ENCODE data around the gene ACTRT2.

Gene ACTRT2

DNA sequence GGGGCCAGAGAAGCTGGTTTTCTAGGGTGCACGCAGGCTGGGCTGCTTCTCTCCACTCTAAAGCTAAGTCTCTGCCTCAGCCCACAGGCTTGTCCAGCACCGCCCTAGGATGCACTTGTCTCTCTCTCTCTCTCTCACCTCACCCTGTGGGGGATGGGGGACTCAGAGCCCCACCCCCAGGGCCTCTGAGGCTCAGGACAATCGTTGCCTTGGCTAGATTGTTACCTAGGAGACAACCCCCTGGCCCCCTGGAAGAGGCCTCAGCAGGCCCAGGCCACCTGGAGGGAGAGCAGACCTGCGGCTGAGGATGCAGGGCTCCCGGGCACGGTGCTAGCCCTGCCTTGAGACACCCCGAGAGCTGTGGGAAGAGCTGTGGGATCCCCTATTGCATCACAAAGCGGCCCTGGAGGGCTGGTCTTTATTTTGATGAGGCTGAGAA lies at the start of gene ACTRT2:
Gene ACTRT2 (plus strand): TSS at position 235 of the 439 bp plus-strand sequence. CDS start 220 bp downstream, outside the sequence.
- DNase-seq, result no peak

DNA sequence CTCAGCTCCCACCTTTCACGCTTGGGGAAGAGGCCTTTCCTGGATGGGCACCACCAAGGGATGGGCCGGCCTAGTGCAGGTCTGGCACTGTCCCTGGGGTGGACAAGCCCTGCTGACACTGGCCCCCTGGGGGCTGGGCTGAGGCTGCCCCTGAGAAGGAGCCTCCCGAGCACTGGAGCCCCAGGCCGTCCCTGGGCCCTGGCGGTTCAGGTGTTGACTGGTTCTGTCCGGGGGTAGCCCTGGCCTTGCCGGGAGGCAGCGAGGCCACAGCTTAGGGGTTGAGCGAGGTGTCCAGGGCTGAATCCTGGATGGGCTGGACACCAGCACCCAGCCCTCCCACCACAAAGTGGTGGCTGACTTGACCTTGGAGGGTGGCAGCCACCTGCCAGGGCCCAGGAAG lies 49.7 kb upstream of the ACTRT2 start:
- no peak for DNase-seq

DNA sequence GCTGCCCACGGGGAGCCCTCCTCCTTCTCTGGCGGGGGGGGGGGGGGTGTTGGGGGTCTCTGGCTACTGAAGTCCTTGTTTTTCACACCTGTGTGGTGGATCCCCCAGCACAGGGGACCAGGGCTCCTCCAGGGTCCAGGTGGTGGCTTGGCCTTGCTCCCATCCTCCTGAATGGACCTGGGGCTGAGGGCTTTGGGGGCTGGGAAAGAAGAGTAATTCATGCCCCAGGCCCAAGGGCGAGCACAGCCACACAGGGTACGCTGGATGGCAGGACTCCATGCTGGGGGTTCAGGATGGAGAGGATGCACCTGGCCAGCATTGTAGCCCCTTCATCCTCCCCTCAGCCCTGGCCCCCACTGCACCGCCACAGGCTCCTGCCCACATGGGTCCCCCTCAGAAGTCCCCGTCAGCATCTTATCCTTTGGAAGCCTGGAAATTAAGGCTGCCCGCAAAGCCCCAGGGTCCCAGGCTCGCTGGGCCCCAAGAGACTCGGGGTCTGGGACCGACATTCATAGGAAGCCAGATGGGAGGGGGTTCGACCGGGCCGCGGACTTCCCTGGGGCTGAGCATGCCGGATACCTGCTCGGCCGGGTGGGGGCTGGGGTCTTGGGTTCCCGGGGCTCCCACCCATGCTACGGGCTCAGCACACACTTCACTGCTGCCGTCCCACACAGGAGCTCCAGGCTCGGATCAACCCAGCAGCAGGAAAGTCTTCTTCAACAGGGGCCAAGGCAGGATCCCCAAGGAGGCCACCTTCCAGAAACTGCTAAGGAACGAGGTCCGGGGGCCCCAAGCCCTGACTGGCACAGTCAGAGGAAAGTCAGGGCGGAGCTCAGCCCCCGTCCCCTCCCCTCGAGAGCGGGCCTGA lies 49.0 kb upstream of the ACTRT2 start:
- no peak for DNase-seq

DNA sequence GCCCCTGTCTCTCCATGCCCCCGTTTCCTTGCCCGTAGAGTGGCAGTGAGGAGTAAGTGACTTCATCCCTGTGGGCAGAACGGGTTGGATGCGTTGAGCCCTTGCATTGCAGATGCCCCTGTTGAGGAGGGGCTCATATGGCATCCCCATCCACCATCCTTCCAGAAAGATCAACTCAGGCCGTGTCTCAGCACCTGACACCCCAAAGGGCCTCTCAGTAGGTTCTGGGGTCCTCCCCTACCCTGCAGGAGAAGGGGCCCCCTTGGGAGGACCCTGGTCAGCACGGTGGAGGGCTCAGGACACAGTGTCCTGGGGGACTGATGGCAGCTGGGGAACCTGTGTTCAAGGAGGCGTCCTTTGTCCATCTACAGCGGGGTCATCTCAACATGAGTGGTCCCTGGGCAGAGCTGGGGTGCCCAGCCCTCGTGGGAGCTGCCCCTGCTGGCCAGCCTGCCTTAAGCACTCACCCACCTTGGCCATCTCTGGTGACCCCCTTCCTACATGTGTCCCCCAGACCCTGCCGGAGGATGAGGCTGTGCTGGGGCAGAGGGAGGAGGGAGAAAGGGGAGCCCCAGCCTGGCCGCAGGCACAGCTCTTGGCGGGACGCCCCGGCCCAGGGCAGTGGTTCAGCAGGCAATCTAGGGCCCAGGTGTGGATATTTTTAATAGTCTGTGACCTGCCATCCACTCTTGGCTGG lies 48.2 kb upstream of the ACTRT2 start:
- DNase-seq, result no peak

DNA sequence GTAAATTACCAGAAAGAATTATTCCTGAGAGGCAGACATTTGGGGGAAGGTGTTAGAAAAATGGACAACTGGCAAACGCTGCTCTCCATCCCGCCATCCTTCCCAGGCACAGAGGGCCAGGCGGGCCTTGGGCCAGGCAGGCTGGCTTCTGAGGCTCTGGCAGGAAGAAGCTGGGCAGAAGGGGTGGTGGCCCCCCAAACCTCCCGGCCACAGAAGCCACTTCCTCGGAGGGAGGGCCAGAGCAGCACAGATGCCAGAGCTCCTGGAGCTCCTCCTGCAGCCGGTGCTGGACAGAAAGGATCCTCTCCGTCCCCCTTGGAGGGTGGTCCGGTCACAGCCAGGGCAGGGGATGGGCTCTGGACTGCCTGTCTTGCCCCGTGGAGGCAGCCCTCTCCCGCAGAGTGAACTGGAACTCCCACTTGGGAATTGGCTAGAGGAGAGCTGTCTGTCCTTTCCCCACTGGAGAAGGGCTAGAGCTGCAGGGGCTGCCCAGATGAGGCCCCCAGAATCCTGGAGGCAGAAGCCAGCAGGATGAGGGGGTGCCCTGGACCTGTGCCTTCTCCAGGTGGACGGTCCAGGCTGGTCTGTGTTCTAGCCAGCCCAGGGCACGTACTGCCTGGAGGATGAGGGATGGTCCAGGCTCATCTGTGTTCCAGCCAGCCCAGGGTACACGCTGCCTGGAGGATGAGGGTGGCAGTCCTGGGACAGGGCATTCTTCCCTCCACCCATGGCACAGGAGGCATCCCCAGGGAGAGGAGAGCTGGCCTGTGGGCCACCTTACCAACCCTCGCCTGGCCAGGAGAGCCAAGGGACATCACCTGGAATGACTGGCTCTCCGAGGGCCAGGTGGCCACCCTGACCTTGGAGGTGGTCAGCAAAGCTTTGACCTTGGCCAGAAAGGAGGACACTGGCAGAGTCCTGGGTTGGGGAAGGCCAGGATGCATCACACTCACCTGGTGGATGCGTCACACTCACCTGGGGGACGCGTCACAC lies 47.4 kb upstream of the ACTRT2 start:
- DNase-seq, result no peak

DNA sequence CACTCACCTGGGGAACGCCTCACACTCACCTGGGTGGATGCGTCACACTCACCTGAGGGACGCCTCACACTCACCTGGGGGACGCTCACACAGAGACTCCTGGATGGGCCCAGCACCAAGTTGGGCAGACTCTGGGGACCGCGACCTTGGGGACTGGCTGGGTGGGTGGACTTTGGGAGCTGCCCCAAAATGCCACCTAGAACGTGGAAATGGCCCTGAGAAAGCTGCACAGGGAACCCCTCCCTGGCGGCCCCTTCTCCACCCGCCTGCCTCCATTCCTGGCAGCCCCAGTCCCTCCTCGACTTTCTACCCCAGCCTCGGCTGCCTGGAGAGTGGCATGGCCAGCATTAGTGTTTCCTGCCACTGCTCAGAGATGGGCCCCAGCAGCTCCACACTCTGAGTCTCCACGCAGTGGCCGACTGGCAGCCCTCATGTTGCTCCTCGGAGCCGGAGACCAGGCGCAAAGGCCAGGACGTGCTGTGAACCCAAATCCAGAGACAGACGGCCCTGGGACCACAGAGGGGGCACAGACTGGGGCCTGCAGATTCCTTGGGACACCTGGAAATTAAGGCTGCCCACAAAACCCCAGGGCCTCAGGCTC lies 46.5 kb upstream of the ACTRT2 start:
- DNase-seq, result no peak

DNA sequence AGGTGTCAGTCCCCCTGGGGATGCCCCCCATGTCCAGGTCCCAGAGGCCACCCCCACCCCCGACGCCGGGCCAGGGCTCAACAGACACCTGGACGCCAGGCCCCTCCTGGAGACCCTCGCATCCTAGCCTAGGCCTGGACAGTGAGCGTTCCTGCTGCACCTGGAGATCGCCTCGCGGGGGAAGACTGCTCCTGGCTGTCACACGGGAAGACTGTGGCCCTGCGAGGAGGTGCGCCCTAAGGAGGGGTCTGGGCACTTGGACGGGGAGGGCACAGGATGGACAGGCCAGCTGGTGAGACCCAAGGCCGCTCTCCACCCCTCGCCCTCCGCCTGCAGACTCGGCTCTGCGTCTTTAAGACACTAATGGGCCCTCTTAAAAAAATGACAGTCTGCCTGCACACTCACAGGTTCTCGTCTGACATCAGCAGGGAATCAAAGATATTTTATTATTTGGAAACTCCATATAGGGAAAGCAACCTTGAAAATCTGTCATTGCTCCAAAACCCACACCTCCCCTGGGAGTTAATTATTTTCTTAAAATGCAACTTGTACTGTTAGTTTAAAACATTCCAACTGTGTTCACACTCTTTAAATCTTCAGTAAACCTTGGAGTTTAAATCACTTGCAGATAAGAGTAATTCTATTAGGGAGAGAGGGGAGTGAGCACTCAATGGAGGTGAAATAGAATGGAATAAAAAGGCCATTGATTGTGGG lies 45.6 kb upstream of the ACTRT2 start:
- DNase-seq, result no peak

DNA sequence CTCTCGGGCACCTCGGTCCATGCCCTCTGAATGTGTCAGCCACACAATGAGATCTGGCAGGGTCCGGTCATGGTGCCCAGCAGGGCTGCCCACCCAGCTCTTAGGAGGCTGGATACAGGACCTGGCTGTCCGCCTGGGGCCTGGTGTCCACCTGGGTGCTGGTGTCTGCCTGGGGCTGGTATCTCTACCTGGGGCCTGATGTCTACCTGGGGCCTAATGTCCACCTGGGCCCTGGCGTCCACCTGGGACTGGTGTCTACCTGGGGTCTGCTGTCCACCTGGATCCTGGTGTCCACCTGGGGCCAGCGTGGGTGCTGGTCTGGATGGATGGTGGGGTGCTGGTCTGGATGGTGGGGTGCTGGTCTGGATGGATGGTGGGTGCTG lies 45.1 kb upstream of the ACTRT2 start:
- no peak for DNase-seq

DNA sequence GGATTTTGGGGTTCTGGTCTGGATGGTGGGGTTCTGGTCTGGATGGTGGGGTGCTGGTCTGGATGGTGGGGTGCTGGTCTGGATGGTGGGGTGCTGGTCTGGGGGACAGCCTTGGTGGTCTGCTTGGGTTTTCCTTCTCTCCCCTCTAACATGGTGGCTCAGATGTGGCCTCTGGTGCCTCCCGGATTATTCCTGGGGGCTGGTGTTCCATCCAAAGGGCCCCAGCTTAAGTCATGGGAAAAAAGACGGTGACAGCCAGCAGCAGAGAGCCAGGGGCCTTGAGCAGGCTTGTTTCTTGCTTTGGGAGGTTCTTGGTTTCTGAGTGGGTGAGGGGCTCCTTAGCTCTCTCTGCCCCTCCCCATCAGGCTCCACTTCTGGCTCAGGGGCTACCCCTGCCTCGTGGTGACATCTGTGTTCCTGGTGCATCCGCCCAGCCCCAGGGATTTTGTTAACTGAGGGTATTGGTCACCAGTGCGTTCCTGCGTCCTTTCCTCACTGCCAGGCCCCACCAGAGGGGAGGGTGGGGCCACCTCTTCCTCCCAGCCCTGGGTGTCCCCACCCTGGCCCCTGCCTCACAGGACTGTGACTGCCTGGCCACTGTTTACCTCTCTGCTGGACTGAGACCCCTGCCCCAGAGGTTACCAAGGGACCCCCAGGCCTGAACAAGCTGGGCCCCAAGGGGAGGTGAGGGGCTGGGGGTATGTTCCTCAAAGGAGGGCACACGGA lies 43.2 kb upstream of the ACTRT2 start:
- no peak for DNase-seq

DNA sequence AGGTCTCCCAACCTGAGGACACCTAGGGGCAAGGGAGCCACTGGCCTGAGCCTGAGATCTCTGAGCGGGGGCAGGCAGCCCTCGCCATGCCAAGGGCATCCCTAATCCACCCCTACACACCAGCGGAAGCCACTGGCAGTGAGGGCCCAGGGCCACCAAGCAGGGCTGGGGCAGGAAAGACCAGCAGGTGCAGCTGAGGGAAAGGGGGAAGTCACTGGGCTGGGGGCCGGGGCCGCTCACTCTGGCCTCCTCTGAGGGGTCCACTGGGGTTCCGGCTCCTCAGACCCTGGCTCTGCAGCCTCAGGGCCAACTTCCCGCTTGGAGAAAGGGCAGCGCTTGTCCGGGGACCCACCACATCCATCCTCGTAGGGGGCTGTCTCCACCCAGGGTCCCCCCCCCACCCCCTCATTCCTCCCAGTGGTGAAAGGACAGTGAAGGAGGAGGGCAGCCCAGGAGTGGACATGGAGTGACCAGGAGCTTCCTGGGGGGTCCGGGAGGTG lies 42.5 kb upstream of the ACTRT2 start:
- DNase-seq, result no peak

DNA sequence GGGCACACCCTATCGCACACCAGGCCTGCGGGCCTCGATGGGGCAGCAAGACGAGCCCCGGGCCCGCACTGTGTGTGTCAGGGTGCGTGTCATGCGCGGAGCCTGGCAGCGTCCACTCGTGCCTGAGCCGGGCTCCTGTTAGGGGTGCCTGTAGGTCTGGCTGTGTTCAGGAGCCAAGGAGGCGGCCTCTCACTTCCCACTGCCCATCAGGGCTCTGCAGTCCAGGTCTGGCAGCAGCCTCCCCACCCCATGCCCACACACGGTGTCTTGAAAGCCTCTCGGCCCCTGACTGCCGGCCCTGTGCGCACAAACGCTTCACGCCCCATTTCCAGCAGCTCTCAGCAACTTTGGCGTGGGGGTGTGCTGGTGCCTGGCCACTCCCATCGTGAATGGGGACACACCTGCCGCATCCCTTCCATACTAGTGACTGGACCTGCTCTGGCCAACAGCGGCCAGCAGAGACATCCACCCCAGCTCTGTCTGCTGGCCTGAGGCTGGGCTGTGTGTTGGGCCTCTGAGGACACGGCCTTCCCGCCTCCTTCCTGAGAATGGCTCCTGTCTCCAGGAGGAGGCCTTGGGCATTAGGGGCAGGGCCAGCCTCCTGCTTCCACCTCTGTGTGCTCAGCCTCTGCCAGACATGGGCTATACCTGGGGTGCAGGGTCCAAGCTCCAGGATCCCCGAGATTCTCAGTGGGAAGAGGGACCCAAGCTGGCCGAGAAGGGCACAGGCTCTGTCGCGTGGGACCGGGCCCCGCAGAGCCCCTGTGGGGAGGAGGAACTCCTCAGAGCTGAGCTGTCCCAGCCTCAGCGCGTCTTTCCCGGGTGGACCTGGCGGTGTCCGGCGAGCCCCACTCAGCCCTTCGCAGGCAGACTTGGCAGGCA lies 41.8 kb upstream of the ACTRT2 start:
- no peak for DNase-seq

DNA sequence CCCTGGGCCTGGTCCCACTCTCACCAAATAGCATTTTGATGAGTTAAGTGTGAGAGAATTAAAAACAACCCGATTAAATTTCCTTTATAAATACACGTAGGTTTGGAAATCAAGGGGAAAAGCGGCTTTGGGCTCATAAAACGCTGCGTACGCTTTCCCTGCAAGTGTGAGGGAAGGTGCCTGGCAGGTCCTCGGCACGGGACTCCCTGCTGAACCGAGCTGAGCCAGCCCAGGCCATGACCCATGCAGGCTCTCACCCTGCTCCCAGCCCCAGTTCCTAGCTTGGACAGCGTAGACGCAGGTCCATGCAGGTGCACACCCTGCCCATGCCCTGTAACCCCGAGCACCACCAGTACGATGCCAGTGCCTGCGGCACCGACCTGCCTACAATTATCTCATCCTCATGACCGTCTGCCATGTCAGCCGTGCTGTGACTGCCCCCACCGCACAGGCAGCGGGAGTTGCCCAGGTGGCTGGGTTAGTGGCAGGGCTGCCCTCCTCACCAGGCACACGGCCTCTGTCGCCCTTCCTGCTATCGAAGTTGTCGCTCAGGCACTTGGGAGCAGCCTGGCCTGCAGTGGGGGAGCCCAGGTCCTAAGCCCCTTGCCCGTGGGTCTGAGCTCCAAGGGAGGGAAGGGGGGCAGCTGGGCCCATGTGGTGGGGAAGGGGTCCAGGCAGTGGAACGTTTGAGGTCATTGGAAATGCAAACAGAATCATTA lies 41.0 kb upstream of the ACTRT2 start:
- no peak for DNase-seq

DNA sequence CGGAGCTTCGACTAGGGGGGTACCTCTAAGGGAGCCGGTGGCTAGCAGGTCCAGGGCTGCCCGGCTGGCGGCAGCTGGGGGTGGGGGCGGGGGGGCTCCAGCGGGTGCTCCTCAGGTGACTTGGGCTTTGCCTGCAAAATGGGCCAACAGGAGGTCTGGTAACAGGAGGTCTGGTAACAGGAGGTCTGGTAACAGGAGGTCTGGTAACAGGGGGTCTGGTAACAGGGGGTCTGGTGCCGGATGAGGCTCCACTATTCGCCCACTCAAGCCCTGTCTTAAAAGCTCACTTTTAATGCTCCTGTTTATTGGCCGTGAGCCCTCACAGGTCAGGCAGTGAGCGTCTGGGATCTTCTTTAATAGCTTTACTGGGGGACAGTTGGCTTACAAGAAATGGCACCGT lies 40.4 kb upstream of the ACTRT2 start:
- no peak for DNase-seq

DNA sequence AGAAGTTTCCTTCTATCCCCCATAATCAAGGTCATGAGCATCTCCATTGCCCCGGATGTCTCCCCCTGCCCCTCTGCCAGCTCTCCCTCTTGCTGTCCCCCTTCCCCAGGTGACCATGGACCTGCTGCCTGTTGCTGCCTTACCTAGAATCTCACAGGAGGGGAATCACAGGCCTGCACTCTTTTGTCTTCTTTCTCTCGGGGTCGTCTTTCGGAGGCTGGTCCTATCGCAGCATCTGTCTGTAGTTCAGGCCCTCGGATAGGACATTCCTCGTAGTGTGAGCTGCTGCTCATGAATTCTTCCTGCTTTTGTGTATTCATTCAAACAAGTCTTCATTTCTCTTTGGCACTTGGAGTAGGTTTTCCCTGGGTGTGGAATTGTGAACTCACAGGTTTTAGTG lies 39.9 kb upstream of the ACTRT2 start:
- no peak for DNase-seq

DNA sequence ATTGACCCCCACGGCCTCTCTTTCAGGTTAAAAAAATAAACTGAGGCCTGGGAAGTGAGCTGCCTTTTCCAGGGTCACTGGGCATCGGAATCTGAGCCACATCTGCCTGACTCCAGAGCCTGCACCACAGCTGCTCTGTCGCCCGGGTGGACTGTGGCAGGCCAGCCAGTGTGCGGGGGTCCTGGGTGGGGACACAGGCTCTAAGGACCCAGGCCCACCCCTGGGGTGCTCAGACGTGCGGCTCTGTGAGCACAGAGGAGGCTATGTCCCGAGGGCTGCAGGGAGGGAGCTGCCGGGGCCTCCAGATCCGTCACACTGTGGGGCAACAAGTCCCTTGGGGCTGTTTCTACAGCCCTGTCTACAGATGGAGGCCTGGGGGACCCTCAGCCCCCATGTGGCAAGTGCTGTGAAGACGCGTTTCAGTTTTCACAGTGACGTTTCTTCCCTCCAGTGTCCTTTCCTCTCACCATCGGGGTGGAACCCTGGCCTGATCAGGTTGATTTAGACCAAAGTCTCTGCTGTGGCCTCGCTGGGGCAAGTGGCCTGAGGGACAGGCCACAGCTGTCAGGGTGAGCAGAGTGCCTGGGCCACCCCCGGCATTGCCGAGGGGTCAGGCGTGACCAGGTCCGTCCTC lies 39.2 kb upstream of the ACTRT2 start:
- no peak for DNase-seq

DNA sequence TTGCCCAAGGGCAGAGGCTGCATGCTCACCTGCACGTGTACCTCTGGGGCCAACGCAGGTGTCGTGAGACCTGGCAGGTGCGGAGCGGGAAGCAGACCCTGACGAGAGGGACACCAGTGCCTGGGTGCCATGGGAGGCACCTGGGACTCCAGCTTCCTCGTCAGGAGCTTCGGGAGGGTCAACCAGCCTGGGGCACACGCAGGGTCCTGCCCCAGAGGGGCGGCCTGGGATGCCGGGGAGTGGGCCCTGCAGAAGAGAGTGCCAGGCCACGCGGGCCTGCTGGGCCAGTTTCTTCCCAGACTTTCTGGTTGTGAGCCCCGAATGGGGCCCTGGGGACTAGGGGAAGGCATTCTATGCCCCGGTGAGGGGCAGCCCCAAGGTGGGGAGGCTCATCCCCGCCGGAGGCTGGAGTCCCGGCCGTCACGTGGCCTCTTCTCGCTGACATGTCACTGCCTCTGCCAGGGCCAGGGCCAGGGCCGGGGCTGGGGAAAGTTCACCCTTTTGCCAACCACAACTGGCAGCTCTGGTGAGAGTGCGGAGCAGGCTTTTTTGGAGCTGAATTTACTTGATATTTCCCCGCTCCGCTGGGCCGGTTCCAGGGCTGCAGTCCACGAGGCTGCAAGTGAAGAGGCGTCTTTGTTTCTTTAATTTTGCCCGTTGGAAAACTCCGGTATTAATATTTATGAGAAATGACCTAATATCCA lies 38.5 kb upstream of the ACTRT2 start:
- DNase-seq, result no peak

DNA sequence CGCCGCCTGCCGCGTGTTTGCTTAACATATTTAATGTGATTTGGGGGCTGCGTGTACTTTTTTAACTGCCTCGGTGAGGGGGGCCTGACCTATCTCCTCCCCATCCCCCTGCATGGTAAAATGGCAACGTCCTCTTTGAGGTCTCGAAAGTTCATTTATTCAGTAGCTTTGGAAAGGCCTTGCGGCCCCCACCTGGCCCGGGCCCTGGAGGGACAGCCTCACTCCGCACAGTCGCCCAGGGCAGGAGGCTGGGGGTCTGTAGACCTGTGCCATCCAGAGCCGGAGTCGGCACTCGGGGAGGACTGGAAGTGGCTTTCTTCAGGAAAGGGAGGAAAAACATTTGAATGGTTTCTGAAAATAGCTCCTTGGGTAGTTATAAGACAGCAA lies 38.0 kb upstream of the ACTRT2 start:
- DNase-seq, result no peak
